Measurements from ENCODE around the gene USH2A. TPM values are rescaled to one million over a fixed set of nuclear protein-coding genes. Genes with fewer than 3 reads are reported as not detected.

Gene USH2A
- total RNA-seq, 2 experiments from 2014 or later = not detected

DNA sequence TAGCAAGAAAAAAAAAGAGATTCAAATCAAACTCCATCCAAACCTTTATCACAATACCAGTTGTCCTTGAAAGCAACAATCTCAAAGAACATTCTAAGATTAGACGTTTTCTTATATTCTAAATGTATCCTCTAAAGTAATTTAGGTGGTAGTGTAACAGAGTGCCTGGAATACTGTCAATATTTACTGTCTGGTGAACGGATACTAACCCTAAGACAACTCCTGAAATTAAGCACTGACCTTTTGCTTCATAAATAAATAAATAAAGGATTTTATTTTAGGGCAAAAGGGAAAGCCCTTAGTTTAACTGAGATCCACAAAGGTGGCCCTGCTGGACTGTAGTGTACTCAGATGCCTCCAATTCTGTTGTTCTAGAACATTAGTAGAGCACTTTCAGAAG lies 9.9 kb upstream of the USH2A start:
- Mint-ChIP-seq H3K27me3 (no peaks in the 10 kb centered on the region), H3K4me3 (no peak overlapping the region), H3K36me3 (ENCODE audit: low read depth) (no peaks in the 10 kb centered on the region), H3K4me1 (ENCODE audit: low read depth) (no peaks in the 10 kb centered on the region), H3K27ac (no peak overlapping the region), H3K9me3 (peaks cover 10% of the 10 kb centered on the region)
- intact Hi-C loops (cut with micrococcal nuclease) = no loop called here
- CTCF ChIA-PET = no interaction called here
- POLR2A ChIA-PET = no interaction called here
- ATAC-seq (no peak), DNase-seq (no peak)
- TF ChIP-seq, protein P1, sequence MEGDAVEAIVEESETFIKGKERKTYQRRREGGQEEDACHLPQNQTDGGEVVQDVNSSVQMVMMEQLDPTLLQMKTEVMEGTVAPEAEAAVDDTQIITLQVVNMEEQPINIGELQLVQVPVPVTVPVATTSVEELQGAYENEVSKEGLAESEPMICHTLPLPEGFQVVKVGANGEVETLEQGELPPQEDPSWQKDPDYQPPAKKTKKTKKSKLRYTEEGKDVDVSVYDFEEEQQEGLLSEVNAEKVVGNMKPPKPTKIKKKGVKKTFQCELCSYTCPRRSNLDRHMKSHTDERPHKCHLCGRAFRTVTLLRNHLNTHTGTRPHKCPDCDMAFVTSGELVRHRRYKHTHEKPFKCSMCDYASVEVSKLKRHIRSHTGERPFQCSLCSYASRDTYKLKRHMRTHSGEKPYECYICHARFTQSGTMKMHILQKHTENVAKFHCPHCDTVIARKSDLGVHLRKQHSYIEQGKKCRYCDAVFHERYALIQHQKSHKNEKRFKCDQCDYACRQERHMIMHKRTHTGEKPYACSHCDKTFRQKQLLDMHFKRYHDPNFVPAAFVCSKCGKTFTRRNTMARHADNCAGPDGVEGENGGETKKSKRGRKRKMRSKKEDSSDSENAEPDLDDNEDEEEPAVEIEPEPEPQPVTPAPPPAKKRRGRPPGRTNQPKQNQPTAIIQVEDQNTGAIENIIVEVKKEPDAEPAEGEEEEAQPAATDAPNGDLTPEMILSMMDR (IDR thresholded peaks at IDR 0.05) = no peak

DNA sequence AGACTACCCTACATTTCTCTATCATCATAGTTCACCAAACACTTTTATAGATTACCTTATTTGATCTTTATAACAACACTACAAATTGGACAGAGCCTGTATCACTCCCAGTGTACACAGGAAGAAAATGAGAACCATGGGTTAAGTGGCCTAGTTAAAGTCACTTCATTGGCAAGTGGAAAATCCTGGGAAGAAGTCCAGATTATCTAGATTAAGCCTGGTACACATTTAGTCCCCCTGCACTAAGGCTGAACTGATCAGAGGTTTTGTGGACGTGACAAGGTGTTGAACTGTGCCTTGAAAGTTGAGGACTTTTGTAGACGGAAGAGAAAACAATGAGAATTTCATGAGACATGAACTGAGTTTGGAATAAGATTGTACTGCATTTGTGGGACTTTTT lies 7.5 kb upstream of the USH2A start:
- Mint-ChIP-seq H3K9me3 (peaks cover 10% of the 10 kb centered on the region), H3K27ac (no peak overlapping the region), H3K4me1 (ENCODE audit: low read depth) (no peaks in the 10 kb centered on the region), H3K4me3 (no peak overlapping the region), H3K36me3 (ENCODE audit: low read depth) (no peaks in the 10 kb centered on the region), H3K27me3 (no peaks in the 10 kb centered on the region)
- ChIA-PET CTCF (no interaction called here), POLR2A (no interaction called here)
- TF ChIP-seq, protein P1 (IDR thresholded peaks at IDR 0.05) = no peak
- no peak for ATAC-seq
- intact Hi-C loops (cut with micrococcal nuclease) = no loop called here
- no peak for DNase-seq

DNA sequence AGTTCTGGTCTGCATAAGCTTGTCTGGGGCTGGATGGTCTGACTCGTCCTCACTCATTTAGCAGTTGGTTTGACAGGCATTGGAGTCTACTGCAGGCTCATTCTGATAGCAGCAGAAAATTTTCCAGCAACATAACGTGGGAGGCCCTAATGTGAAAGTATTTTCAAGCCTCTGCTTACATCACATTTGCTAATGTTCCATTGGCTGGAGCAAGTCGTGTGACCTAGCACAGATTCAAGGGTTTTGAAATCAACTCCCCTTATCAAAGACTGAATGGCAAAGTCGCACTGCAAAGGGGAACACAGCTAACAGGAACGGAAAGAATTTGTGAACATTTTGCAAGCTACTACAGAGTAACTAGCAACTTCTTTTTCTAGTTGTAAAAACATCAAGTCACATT lies 2.3 kb upstream of the USH2A start:
- H3K4me1 Mint-ChIP-seq (ENCODE audit: low read depth) = no peaks in the 10 kb centered on the region
- ChIA-PET POLR2A (no interaction called here), CTCF (no interaction called here)
- H3K9me3 Mint-ChIP-seq = peaks cover 3% of the 10 kb centered on the region
- no peak overlapping the region for H3K4me3 Mint-ChIP-seq
- no peaks in the 10 kb centered on the region for H3K27me3 Mint-ChIP-seq
- TF ChIP-seq, protein P1 (IDR thresholded peaks at IDR 0.05) = no peak
- H3K36me3 Mint-ChIP-seq (ENCODE audit: low read depth) = no peaks in the 10 kb centered on the region
- ATAC-seq (no peak), DNase-seq (no peak)
- intact Hi-C loops (cut with micrococcal nuclease) = no loop called here
- H3K27ac Mint-ChIP-seq = no peak overlapping the region

DNA sequence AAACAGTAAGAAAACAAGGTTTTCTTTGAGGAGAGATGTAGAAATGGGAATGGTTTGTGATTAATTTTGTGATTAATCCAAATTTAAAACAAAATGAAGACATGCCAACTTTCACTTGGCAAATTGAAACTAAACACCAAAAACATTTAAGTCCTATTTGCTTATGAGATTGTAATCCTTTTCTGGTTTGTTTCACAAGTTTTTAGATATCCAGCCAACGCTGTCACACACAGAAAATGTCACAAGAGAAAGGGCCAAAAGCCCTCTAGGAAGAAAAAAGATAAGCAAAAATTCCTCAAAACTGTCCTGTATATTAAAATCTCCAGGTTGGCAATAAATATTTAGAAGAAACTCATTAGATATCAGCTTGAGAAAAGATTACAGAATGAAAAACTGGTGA lies 2.5 kb downstream of the USH2A start:
- intact Hi-C loops (cut with micrococcal nuclease) = no loop called here
- TF ChIP-seq, protein P1 (IDR thresholded peaks at IDR 0.05) = no peak
- Mint-ChIP-seq H3K9me3 (peaks cover 3% of the 10 kb centered on the region), H3K27ac (no peak overlapping the region), H3K36me3 (ENCODE audit: low read depth) (no peaks in the 10 kb centered on the region), H3K4me3 (no peak overlapping the region), H3K4me1 (ENCODE audit: low read depth) (no peaks in the 10 kb centered on the region), H3K27me3 (no peaks in the 10 kb centered on the region)
- DNase-seq (no peak), ATAC-seq (no peak)
- CTCF ChIA-PET = interaction anchor here (0.6 kb wide), 1 partner anchor 58 kb away, joined by 3 read pairs; no protein-coding TSS in a partner anchor
- POLR2A ChIA-PET = no interaction called here

DNA sequence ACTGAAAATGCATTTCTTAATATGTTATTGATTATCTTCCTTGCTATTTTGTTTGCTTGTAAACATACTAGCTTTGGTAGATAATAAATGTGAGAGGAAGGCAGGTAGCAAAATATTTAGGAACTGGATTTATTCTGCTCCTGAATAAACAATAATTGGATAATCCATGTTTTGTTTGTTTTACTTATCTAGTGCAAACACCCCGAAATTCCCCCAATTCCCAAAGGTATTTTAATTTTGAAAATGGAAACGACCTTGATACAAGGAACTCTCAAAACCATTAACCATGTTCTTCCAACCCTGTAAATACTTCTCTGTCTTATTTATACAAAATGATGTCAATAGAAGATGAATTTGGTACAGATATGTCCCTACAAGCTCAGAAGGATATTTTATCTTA lies 3.0 kb downstream of the USH2A start:
- DNase-seq = no peak
- POLR2A ChIA-PET = no interaction called here
- no peak for ATAC-seq
- intact Hi-C loops (cut with micrococcal nuclease) = no loop called here
- TF ChIP-seq, protein P1 (IDR thresholded peaks at IDR 0.05) = no peak
- Mint-ChIP-seq H3K27me3 (no peaks in the 10 kb centered on the region), H3K36me3 (ENCODE audit: low read depth) (no peaks in the 10 kb centered on the region), H3K9me3 (peaks cover 1% of the 10 kb centered on the region), H3K4me1 (ENCODE audit: low read depth) (no peaks in the 10 kb centered on the region), H3K27ac (no peak overlapping the region), H3K4me3 (no peak overlapping the region)
- CTCF ChIA-PET = no interaction called here
